Epithelial cell of proximal tubule (primary cell): ENCODE results near the gene PNLIP. TPM values are rescaled to one million over a fixed set of nuclear protein-coding genes. Genes with fewer than 3 reads are reported as not detected.
A peak's percentile ranks its signal among the peaks of the same experiment; 100 is the strongest.

Source experiments
- DNase-seq: peaks from one replicate; pipeline ENCODE4 v3.0.0-alpha.2; 2011; ENCODE audit warnings: low read depth
- H3K4me3 ChIP-seq: 2 replicates; pipeline ENCODE4 v1.5.1; 2011; ENCODE audit warnings: low read depth, mild to moderate bottlenecking, low read length
- CTCF ChIP-seq: conservative IDR thresholded peaks from 2 replicates; pipeline ENCODE4 v1.5.1; 2012; ENCODE audit warnings: low read depth, mild to moderate bottlenecking, low read length
- total RNA-seq: library from RNA; depleted of rRNA; stranded (reverse); fragments of >200 nt; gene quantifications from 2 replicates; pipeline ENCODE4 v1.2.3, GENCODE V29; 2015

Gene PNLIP
- total RNA-seq, 1 donor from 2014 or later, result not detected

GRCh38 chr10:116602648-116603400, 57.1 kb downstream of the PNLIP start:
- no peak overlapping the region for H3K4me3 ChIP-seq
- no peak for TF ChIP-seq CTCF
- no peak for DNase-seq

GRCh38 chr10:116606061-116606483, 60.3 kb downstream of the PNLIP start:
- no peak overlapping the region for H3K4me3 ChIP-seq
- DNase-seq, result no peak
- no peak for TF ChIP-seq CTCF

GRCh38 chr10:116607336-116607735, 61.6 kb downstream of the PNLIP start:
- H3K4me3 ChIP-seq, result no peak overlapping the region
- no peak for DNase-seq
- no peak for TF ChIP-seq CTCF

- peak overlapping the region; percentile 53 for H3K4me3 ChIP-seq
- DNase-seq, result no peak
- no peak for TF ChIP-seq CTCF
Observed at GRCh38 chr10:116608686-116609594, 63.2 kb downstream of the PNLIP start.

GRCh38 chr10:116610443-116611152, 64.9 kb downstream of the PNLIP start:
- no peak for TF ChIP-seq CTCF
- no peak overlapping the region for H3K4me3 ChIP-seq
- no peak for DNase-seq

- no peak for TF ChIP-seq CTCF
- no peak for DNase-seq
- no peak overlapping the region for H3K4me3 ChIP-seq
Observed at GRCh38 chr10:116611153-116611545, 65.4 kb downstream of the PNLIP start.
